Skin epidermis (tissue), 12 donors: ENCODE data around the gene ADGRV1.
"Not testable (repeated sequence)": the region's sequence is repeated elsewhere in the genome, so short reads cannot be mapped to it uniquely, and the experiment has no call there.

Experiments used
- H3K27ac ChIP-seq, 21 experiments: fragments of 200-600 bp; sonication (generic) in 11 of 21; one replicate each; pipeline ENCODE4 v1.5.0; 2020; ENCODE audit warnings: mild to moderate bottlenecking in 3 of 21, inconsistent platforms in 2 of 21, moderate library complexity in 2 of 21
- H3K4me3 ChIP-seq, 7 experiments: fragments of 200-600 bp; sonication (generic) in 2 of 7; one replicate each; pipeline ENCODE4 v1.5.0; 2020; ENCODE audit warnings: inconsistent platforms in 2 of 7, mild to moderate bottlenecking in 2 of 7, moderate library complexity in 1 of 7

Gene ADGRV1

GRCh38 chr5:90690307-90690706 lies 131.7 kb downstream of the ADGRV1 start:
- Histone ChIP-seq H3K4me3 (no peak overlapping the region), H3K27ac (no peak overlapping the region)

GRCh38 chr5:90691533-90691932 lies 132.9 kb downstream of the ADGRV1 start:
- Histone ChIP-seq H3K4me3 (no peak overlapping the region), H3K27ac (no peak overlapping the region)

DNA sequence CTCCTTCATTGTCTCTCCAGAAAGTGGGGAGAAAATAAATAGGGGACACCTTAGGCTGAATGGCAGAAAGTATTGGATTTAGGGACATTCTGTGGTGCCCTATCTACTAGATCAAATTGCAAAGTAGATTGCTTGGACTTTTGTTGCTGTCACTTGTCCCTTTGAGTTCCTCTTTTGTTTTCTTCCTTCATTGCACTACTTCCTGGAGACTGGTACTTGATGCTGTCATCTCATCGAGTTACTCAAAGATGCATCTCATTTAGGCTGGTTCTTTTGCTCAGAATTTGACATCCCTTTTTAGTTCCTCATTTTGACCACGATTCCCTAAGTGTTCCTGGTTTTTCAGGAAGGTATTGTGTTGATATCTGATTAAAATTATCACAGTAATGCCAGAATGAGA lies 137.6 kb downstream of the ADGRV1 start:
- Histone ChIP-seq H3K4me3 (no peak overlapping the region), H3K27ac (no peak overlapping the region)

- Histone ChIP-seq H3K4me3 (no peak overlapping the region), H3K27ac (no peak overlapping the region)
These were observed 141.7 kb downstream of the ADGRV1 start for GRCh38 chr5:90700299-90700698.

DNA sequence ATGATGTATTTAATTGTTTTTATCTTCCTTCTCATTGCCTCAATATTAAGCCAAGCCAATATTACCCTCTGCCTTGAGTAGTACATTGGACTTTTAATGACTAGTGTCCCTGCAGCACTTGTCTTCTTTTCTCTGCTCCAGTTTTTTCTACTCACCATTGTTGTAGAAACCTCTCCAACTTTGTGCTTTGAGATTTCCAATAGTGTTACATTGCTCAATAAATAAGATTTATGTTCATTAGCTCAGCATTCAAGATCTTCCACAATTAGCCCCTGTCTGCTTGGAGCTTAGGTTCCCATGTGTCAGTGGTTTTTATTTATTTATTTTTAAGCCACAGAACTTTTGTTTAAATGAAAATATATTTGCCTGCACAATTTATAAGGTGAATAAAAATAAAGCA lies 145.3 kb downstream of the ADGRV1 start:
- H3K4me3 ChIP-seq: no peak overlapping the region

GRCh38 chr5:90707698-90708097 lies 149.1 kb downstream of the ADGRV1 start:
- H3K4me3 ChIP-seq: no peak overlapping the region
- H3K27ac ChIP-seq: no peak overlapping the region

More for the DNA sequence above, 145.3 kb downstream of the ADGRV1 start:
- no peak overlapping the region for H3K27ac ChIP-seq

DNA sequence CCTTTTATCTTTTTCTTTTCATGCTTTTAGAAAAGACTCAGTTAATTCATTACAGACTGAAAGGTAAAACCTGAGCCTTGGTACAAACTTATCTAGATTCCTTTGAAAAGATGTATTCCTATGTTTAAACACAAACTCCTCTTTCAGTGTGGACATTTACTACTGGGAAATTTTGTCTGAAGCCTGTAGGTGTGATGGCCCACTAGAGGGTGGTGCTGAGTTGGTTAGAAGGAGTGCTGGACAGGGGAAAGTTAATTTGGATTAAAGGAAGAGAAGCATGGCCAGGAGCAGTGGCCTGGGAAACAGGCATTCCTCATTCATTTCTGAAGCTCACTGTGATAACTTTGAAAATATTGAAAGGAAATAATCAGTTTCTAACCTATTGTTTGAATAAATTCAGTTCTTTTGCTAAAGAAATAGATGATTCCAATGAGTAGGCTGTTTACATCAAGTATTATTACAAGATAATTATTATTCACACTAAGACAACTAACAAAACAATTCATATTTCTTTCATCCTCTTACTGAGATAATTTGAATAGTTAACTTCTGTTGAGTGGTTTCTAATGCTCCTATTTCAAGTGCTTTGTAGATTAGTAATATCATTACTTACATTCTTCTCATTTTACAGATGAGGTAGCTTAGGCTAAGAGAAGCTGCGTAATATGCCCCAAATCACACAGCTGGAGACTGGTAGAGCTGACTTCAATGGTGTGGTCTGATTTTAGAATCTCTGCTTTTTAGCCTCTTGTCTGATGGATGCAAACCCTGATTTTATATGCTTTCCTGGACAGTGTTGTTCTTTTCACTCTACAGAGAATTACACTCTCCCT lies 150.9 kb downstream of the ADGRV1 start:
- Histone ChIP-seq H3K4me3 (no peak overlapping the region), H3K27ac (no peak overlapping the region)

DNA sequence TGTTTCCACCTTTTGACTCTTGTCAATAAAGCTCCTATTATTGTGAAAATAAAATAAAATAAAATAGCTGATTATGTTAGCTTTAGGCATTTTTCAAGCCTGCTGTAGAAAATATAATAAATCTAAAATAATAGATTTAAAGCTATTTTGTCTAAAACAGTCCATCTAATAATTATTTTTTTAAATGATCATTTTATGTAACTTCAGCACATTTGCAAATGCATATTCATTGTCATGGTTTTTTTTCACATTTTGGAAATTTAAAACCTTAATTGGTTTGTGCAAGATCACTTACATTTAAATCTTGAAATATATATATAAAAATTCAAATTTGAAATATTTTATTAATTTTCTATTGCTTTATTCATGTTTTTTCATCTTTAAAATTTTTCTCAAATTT lies 159.8 kb downstream of the ADGRV1 start:
- Histone ChIP-seq H3K27ac (no peak overlapping the region), H3K4me3 (no peak overlapping the region)

GRCh38 chr5:90739567-90739966 lies 181.0 kb downstream of the ADGRV1 start:
- Histone ChIP-seq H3K4me3 (no peak overlapping the region), H3K27ac (no peak overlapping the region)

GRCh38 chr5:90740244-90740799 lies 181.7 kb downstream of the ADGRV1 start:
- Histone ChIP-seq H3K4me3 (no peak overlapping the region), H3K27ac (no peak overlapping the region)

DNA sequence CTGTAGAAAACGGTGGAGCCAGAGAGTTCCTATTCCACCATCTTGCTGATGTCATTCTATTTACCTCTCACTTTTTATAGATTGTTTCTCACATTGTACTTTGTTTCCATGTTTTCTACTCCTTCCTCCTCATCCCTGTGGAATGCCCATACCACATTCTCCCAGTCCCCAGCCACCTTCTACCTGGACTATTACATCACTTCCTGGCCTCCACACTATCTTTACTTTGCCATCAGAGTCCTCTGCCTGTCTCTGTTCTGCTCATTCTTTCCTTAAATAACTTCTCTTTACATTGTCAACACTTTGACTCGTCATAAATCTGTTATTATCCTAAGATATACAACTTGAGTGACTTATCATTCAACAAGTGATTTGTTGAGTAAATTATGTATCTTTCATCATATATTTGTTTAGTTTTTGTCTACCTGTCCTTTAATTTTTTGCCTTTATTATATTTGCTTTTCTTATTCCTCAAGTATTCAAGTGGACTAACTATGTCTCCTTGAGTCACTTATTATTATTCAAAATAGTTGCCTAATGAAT lies 182.5 kb downstream of the ADGRV1 start:
- no peak overlapping the region for H3K4me3 ChIP-seq
- no peak overlapping the region for H3K27ac ChIP-seq

DNA sequence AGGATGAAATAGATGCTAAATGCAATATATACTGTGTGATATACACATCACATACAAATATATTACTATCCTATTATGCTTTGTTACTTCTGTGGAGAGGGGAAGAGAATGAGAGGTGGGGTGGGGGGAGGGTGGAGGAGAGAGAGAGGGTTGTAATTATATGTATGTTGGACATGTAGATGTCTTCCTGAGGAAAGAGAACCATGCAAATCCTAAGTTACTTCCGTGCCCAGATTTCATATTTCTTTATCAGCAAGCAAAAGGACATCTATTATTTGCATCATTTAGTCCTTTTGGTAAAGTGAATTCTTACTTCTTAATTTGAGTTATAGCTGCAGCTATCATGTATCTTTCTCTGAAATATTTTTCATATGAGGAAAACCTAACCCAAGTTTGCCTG lies 187.5 kb downstream of the ADGRV1 start:
- H3K4me3 ChIP-seq: no peak overlapping the region
- no peak overlapping the region for H3K27ac ChIP-seq

GRCh38 chr5:90747175-90747574 lies 188.6 kb downstream of the ADGRV1 start:
- H3K4me3 ChIP-seq: no peak overlapping the region

GRCh38 chr5:90747693-90748092 lies 189.1 kb downstream of the ADGRV1 start:
- no peak overlapping the region for H3K27ac ChIP-seq
- no peak overlapping the region for H3K4me3 ChIP-seq

More at GRCh38 chr5:90747175-90747574, 188.6 kb downstream of the ADGRV1 start:
- H3K27ac ChIP-seq: no peak overlapping the region

- Histone ChIP-seq H3K27ac (no peak overlapping the region), H3K4me3 (no peak overlapping the region)
These were observed 200.5 kb downstream of the ADGRV1 start for GRCh38 chr5:90759119-90759518.

- Histone ChIP-seq H3K4me3 (no peak overlapping the region), H3K27ac (no peak overlapping the region)
These were observed 209.1 kb downstream of the ADGRV1 start for GRCh38 chr5:90767710-90768109.

DNA sequence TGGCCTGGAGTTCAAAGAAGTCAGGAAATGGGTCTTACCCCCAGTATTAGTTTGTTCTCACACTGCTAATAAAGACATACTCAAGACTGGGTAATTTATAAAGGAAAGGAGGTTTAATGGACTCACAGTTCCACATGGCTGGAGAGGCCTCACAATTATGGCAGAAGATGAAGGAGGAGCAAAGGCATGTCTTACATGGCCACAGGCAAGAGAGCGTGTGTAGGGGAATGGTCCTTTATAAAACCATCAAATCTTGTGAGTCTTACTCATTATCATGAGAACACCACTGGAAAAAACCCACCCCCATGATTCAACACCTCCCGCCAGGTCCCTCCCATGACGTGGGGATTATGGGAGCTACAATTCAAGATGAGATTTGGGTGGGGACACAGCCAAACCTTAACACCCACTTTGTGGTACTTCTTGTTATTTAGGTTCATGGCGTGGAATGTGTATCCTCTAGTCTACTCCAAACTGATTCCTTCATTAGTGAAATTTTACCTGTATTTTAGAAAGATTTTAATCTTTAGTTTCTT lies 211.5 kb downstream of the ADGRV1 start:
- not testable (repeated sequence) for H3K4me3 ChIP-seq, H3K27ac ChIP-seq

GRCh38 chr5:90777959-90778358 lies 219.4 kb downstream of the ADGRV1 start:
- H3K27ac ChIP-seq: no peak overlapping the region
- H3K4me3 ChIP-seq: no peak overlapping the region

DNA sequence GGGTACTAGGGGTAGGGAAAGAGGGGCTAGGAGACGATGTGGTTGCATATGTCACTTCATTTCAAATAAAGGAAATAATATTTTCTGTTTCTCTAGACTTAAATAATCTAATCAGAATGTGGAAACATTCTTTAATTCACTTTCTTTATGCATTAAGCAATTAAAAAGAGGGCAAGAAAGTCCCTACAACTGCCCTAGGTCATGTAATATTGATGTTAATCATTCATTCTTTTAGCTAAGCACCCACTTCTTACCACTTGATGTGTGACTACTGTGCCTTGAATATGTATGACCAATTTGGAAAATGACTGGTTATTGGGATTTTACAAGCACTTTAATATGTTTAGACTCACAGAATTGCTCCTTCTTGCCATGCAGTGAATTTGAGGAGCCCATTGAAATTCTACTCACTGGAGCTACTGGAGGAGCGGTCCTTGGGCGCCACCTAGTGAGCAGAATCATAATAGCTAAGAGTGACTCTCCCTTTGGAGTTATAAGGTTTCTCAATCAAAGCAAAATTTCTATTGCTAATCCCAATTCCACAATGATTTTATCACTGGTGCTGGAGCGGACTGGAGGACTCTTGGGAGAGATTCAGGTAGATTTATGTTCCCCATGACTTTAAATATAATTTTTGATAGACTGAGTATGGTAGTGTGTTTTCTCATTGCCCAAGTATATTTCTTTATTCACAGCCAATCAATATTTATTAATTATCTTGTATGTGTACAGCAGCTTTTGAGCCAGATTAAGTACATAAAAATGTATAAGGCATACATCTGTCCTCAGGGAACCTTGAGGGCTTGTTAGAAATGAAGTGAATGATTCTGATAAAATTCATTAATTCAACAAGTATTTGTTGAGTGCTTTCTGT lies 225.1 kb downstream of the ADGRV1 start:
- no peak overlapping the region for H3K27ac ChIP-seq
- H3K4me3 ChIP-seq: no peak overlapping the region

- H3K4me3 ChIP-seq: no peak overlapping the region
- no peak overlapping the region for H3K27ac ChIP-seq
These were observed 228.2 kb downstream of the ADGRV1 start for GRCh38 chr5:90786756-90787155.
